GM23338 (cell line): ENCODE results near the gene ATXN7L1. TPM values are rescaled to one million over a fixed set of nuclear protein-coding genes. Genes with fewer than 3 reads are reported as not detected.
"Not testable (repeated sequence)": the region's sequence is repeated elsewhere in the genome, so short reads cannot be mapped to it uniquely, and the experiment has no call there.

ENCODE experiments used
- ATAC-seq: fragments of 200-7000 bp; cut with Tn5 transposase; 3 replicates; pipeline ENCODE4 v1.9.1; 2020
- DNase-seq: peaks from one replicate; pipeline ENCODE4 v3.0.0-alpha.2; 2015; ENCODE audit warnings: low spot score
- H2AFZ ChIP-seq: fragments of 200-600 bp; sonication (generic); 2 replicates; pipeline ENCODE4 v1.8.0; 2016; ENCODE audit warnings: antibody characterized with exemption, mild to moderate bottlenecking, moderate library complexity
- H3F3A ChIP-seq: fragments of 200-600 bp; sonication (generic); replicated peaks from 2 replicates; pipeline ENCODE4 v1.8.0; 2017; ENCODE audit warnings: antibody characterized with exemption, mixed run types, low read depth
- H3K27ac ChIP-seq: fragments of 200-600 bp; sonication (generic); 2 replicates; pipeline ENCODE4 v1.6.1; 2016; ENCODE audit warnings: low read depth
- H3K27me3 ChIP-seq: fragments of 200-600 bp; sonication (generic); 2 replicates; pipeline ENCODE4 v1.8.0; 2016; ENCODE audit warnings: mild to moderate bottlenecking, mixed run types, moderate library complexity; ENCODE audit not compliant: insufficient read depth
- H3K36me3 ChIP-seq: fragments of 200-600 bp; sonication (generic); 2 replicates; pipeline ENCODE4 v1.8.0; 2016; ENCODE audit warnings: mild to moderate bottlenecking; ENCODE audit not compliant: insufficient read depth
- H3K4me1 ChIP-seq: fragments of 200-600 bp; sonication (generic); 2 replicates; pipeline ENCODE4 v1.8.0; 2016; ENCODE audit warnings: mild to moderate bottlenecking, moderate library complexity; ENCODE audit not compliant: insufficient read depth
- H3K4me2 ChIP-seq: fragments of 200-600 bp; sonication (generic); 2 replicates; pipeline ENCODE4 v1.7.1; 2017; ENCODE audit warnings: mixed run types
- H3K4me3 ChIP-seq: fragments of 200-600 bp; sonication (generic); 2 replicates; pipeline ENCODE4 v1.6.1; 2016; ENCODE audit warnings: mixed run types
- H3K79me2 ChIP-seq: fragments of 200-600 bp; sonication (generic); replicated peaks from 2 replicates; pipeline ENCODE4 v1.8.0; 2017; ENCODE audit warnings: mild to moderate bottlenecking; ENCODE audit not compliant: insufficient read depth
- H3K9me2 ChIP-seq: fragments of 200-600 bp; sonication (generic); 2 replicates; pipeline ENCODE4 v1.8.0; 2017; ENCODE audit not compliant: insufficient read depth
- H4K20me1 ChIP-seq: fragments of 200-600 bp; sonication (generic); replicated peaks from 2 replicates; pipeline ENCODE4 v1.8.0; 2017; ENCODE audit warnings: mild to moderate bottlenecking; ENCODE audit not compliant: insufficient read depth
- H3K27ac Mint-ChIP-seq: 2 replicates; pipeline ENCODE4 v1.8.0; 2020; ENCODE audit warnings: inconsistent platforms, mild to moderate bottlenecking, moderate library complexity, mixed read lengths
- H3K27me3 Mint-ChIP-seq: 3 replicates; pipeline ENCODE4 v1.8.0; 2022; ENCODE audit warnings: low read depth, mild to moderate bottlenecking, moderate library complexity, mixed read lengths, inconsistent platforms; ENCODE audit not compliant: insufficient read depth, poor library complexity
- H3K36me3 Mint-ChIP-seq: 3 replicates; pipeline ENCODE4 v1.8.0; 2021; ENCODE audit warnings: low read depth, mild to moderate bottlenecking, inconsistent platforms, moderate library complexity, mixed read lengths
- H3K4me1 Mint-ChIP-seq: 3 replicates; pipeline ENCODE4 v1.8.0; 2020; ENCODE audit warnings: mild to moderate bottlenecking, inconsistent platforms, mixed read lengths
- H3K4me3 Mint-ChIP-seq: 3 replicates; pipeline ENCODE4 v1.8.0; 2021; ENCODE audit warnings: moderate library complexity, mild to moderate bottlenecking, inconsistent platforms, mixed read lengths
- H3K9me3 Mint-ChIP-seq: 3 replicates; pipeline ENCODE4 v1.8.0; 2020; ENCODE audit warnings: moderate library complexity, mild to moderate bottlenecking, inconsistent platforms, mixed read lengths
- EZH2 ChIP-seq: fragments of 200-600 bp; sonication (generic); IDR thresholded peaks from one replicate; pipeline ENCODE4 v1.8.0; 2017; ENCODE audit warnings: antibody characterized with exemption, mild to moderate bottlenecking, low read depth; ENCODE audit not compliant: unreplicated experiment
- STAT1 ChIP-seq: IDR thresholded peaks from one replicate; pipeline ENCODE4 v1.6.1; 2016; ENCODE audit warnings: antibody characterized with exemption; ENCODE audit not compliant: unreplicated experiment
- ZNF114 ChIP-seq: fragments of 250-450 bp; sonication (Bioruptor Pico); IDR thresholded peaks from 2 replicates; pipeline ENCODE4 v1.5.0; 2020; ENCODE audit warnings: mild to moderate bottlenecking, moderate library complexity
- ZNF331 ChIP-seq: fragments of 250-450 bp; sonication (Bioruptor Pico); IDR thresholded peaks from 2 replicates; pipeline ENCODE4 v1.5.0; 2020; ENCODE audit warnings: low read depth, mild to moderate bottlenecking, moderate library complexity
- polyA plus RNA-seq: library from polyadenylated mRNA; unstranded; fragments of >200 nt; fragmentation: Nextera tagmentation; extraction: Ambion mirVana; gene quantifications from 2 replicates; pipeline ENCODE4 v1.2.1, GENCODE V29; 2016
- total RNA-seq: library from RNA; depleted of rRNA; stranded (reverse); fragments of >200 nt; shearing (Covaris generic); gene quantifications from 2 replicates; pipeline ENCODE4 v1.2.3, GENCODE V29; 2014
- TF ChIP-seq, protein P1 (sequence below), 2 experiments: fragments of 200-600 bp in 1 of 2; sonication (generic) in 1 of 2; conservative IDR thresholded peaks; 2 replicates each; pipeline versions ENCODE4 v1.5.1 to v1.6.1; 2016 to 2017; ENCODE audit warnings: antibody characterized with exemption in 2 of 2, low read depth in 2 of 2, mild to moderate bottlenecking in 2 of 2, moderate library complexity in 1 of 2

The ATXN7L1 gene
- total and polyA plus RNA-seq, 2 experiments from 2014 or later = 22.8 to 29.8 TPM

- Histone ChIP-seq H3K27ac (no peak overlapping the region), H3K27me3 (no peaks in the 10 kb centered on the region), H3K9me2 (no peaks in the 10 kb centered on the region), H3K4me3 (no peak overlapping the region), H3K4me1 (no peaks in the 10 kb centered on the region), H4K20me1 (no peaks in the 10 kb centered on the region), H3F3A (peaks cover 6% of the 10 kb centered on the region; the same call in 1 of the 2 replicates), H3K79me2 (no peaks in the 10 kb centered on the region), H3K36me3 (peaks cover 21% of the 10 kb centered on the region), H3K4me2 (no peak overlapping the region), H2AFZ (no peak overlapping the region)
- DNase-seq (no peak), ATAC-seq (no peak)
- TF ChIP-seq STAT1 (no peak), ZNF331 (CRISPR knock-in tag) (no peak), EZH2 (no peak)
- TF ChIP-seq, protein P1, sequence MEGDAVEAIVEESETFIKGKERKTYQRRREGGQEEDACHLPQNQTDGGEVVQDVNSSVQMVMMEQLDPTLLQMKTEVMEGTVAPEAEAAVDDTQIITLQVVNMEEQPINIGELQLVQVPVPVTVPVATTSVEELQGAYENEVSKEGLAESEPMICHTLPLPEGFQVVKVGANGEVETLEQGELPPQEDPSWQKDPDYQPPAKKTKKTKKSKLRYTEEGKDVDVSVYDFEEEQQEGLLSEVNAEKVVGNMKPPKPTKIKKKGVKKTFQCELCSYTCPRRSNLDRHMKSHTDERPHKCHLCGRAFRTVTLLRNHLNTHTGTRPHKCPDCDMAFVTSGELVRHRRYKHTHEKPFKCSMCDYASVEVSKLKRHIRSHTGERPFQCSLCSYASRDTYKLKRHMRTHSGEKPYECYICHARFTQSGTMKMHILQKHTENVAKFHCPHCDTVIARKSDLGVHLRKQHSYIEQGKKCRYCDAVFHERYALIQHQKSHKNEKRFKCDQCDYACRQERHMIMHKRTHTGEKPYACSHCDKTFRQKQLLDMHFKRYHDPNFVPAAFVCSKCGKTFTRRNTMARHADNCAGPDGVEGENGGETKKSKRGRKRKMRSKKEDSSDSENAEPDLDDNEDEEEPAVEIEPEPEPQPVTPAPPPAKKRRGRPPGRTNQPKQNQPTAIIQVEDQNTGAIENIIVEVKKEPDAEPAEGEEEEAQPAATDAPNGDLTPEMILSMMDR (conservative IDR thresholded peaks at IDR 0.05; ENCODE audit: low read depth in 2 of 2) = no peak
- no peak overlapping the region for H3K27ac Mint-ChIP-seq
- peaks cover 3% of the 10 kb centered on the region for H3K4me1 Mint-ChIP-seq
- no peak overlapping the region for H3K4me3 Mint-ChIP-seq
- H3K36me3 Mint-ChIP-seq = peaks cover 73% of the 10 kb centered on the region
- peaks cover 28% of the 10 kb centered on the region for H3K27me3 Mint-ChIP-seq
- peaks cover 50% of the 10 kb centered on the region for H3K9me3 Mint-ChIP-seq
Observed at GRCh38 chr7:105712877-105713276, 163.5 kb downstream of the ATXN7L1 start.

GRCh38 chr7:105711726-105712402 is 164.5 kb downstream of the ATXN7L1 start:
- H3K36me3 ChIP-seq = peaks cover 21% of the 10 kb centered on the region
- H4K20me1 ChIP-seq = no peaks in the 10 kb centered on the region
- no peaks in the 10 kb centered on the region for H3K27me3 ChIP-seq
- Mint-ChIP-seq H3K4me1 (peaks cover 10% of the 10 kb centered on the region), H3K36me3 (peaks cover 78% of the 10 kb centered on the region), H3K27ac (no peak overlapping the region), H3K4me3 (no peak overlapping the region), H3K27me3 (peaks cover 30% of the 10 kb centered on the region), H3K9me3 (peaks cover 50% of the 10 kb centered on the region)
- H3K4me1 ChIP-seq = no peaks in the 10 kb centered on the region; the same call in 1 of the 2 replicates
- peaks cover 4% of the 10 kb centered on the region; the same call in 1 of the 2 replicates for H3K9me2 ChIP-seq
- TF ChIP-seq ZNF114 (CRISPR knock-in tag) (no peak), EZH2 (no peak)
- TF ChIP-seq, protein P1 (conservative IDR thresholded peaks at IDR 0.05; ENCODE audit: low read depth in 2 of 2) = no peak
- DNase-seq (no peak), ATAC-seq (no peak)
- no peak overlapping the region for H3K27ac ChIP-seq
- no peak overlapping the region for H2AFZ ChIP-seq
- no peak overlapping the region for H3K4me2 ChIP-seq
- H3K4me3 ChIP-seq = no peak overlapping the region; the same call in 1 of the 2 replicates
- peaks cover 6% of the 10 kb centered on the region; the same call in 1 of the 2 replicates for H3F3A ChIP-seq
- no peaks in the 10 kb centered on the region for H3K79me2 ChIP-seq

GRCh38 chr7:105710720-105711119 is 165.7 kb downstream of the ATXN7L1 start:
- not testable (repeated sequence) for H3K79me2 ChIP-seq, H3F3A ChIP-seq, H3K4me3 Mint-ChIP-seq, H2AFZ ChIP-seq, H3K9me2 ChIP-seq, H3K4me3 ChIP-seq, DNase-seq, H3K4me2 ChIP-seq, H3K27ac ChIP-seq, H3K4me1 ChIP-seq, ATAC-seq, H3K27me3 ChIP-seq, H3K27ac Mint-ChIP-seq, H4K20me1 ChIP-seq
- H3K4me1 Mint-ChIP-seq = peaks cover 11% of the 10 kb centered on the region
- H3K36me3 Mint-ChIP-seq = peaks cover 77% of the 10 kb centered on the region
- H3K36me3 ChIP-seq = peaks cover 21% of the 10 kb centered on the region
- peaks cover 30% of the 10 kb centered on the region for H3K27me3 Mint-ChIP-seq
- peaks cover 50% of the 10 kb centered on the region for H3K9me3 Mint-ChIP-seq
